B cell (primary cell): Measurements from ENCODE around the gene CANT1. TPM values are rescaled to one million over a fixed set of nuclear protein-coding genes. Genes with fewer than 3 reads are reported as not detected.

ENCODE experiments used
- ATAC-seq: fragments of 200-7000 bp; cut with Tn5 transposase; one replicate; pipeline ENCODE4 v1.10.0; 2021; ENCODE audit warnings: low read depth, mild to moderate bottlenecking, moderate number of reproducible peaks, moderate library complexity
- CTCF ChIA-PET: fragments of 350-600 bp; sonication (Branson Sonifier 250); formaldehyde crosslinking; loops from one replicate; lab custom pipeline; 2021; ENCODE audit warnings: antibody characterized with exemption, inconsistent platforms; lab: Charles Lee
- POLR2A ChIA-PET: fragments of 350-600 bp; sonication (Branson Sonifier 250); formaldehyde crosslinking; loops from one replicate; lab custom pipeline; 2021; ENCODE audit warnings: antibody characterized with exemption; lab: Charles Lee
- DNase-seq: peaks from one replicate; pipeline ENCODE4 v3.0.0; 2013
- H2AFZ ChIP-seq: 2 replicates; pipeline ENCODE4 v1.6.1; 2012; ENCODE audit warnings: mild to moderate bottlenecking, low read depth, low read length; ENCODE audit not compliant: insufficient read depth, poor library complexity, severe bottlenecking
- H3K27ac ChIP-seq, 2 donors: 1 replicate in 1 of 2; 2 replicates in 1 of 2; pipeline ENCODE4 v1.5.1; 2012 to 2013; ENCODE audit warnings: low read length in 2 of 2, mild to moderate bottlenecking in 2 of 2, moderate library complexity in 1 of 2
- H3K27me3 ChIP-seq, 4 experiments: fragments of 200-600 bp in 1 of 4; sonication (generic) in 1 of 4; replicated peaks in 1 of 4; 1 replicate in 2 of 4; 2 replicates in 2 of 4; pipeline versions ENCODE4 v1.6.1 to v1.7.0; 2013 to 2016; ENCODE audit warnings: low read length in 3 of 4, mild to moderate bottlenecking in 2 of 4, mixed read lengths in 1 of 4, moderate library complexity in 1 of 4; ENCODE audit not compliant: insufficient read depth in 4 of 4, control insufficient read depth in 3 of 4; ENCODE audit errors: control extremely low read depth in 1 of 4
- H3K36me3 ChIP-seq, 2 experiments: replicated peaks in 1 of 2; 1 replicate in 1 of 2; 2 replicates in 1 of 2; pipeline versions ENCODE4 v1.6.1 to v1.7.1; 2013; ENCODE audit warnings: low read length in 1 of 2; ENCODE audit not compliant: insufficient read depth in 2 of 2, control insufficient read depth in 1 of 2; ENCODE audit errors: control extremely low read depth in 1 of 2, extremely low read depth in 1 of 2
- H3K4me1 ChIP-seq, 2 donors: fragments of 200-600 bp in 1 of 2; sonication (generic) in 1 of 2; 1 replicate in 1 of 2; 2 replicates in 1 of 2; pipeline versions ENCODE4 v1.5.1 to v1.6.1; 2013 to 2017; ENCODE audit warnings: low read length in 2 of 2; ENCODE audit not compliant: control insufficient read depth in 2 of 2, insufficient read depth in 2 of 2
- H3K4me2 ChIP-seq: replicated peaks from 2 replicates; pipeline ENCODE3; 2012; ENCODE audit warnings: mild to moderate bottlenecking, low read depth, low read length; ENCODE audit not compliant: poor library complexity, severe bottlenecking
- H3K4me3 ChIP-seq, 5 experiments: fragments of 200-600 bp in 1 of 5; sonication (generic) in 1 of 5; 1 replicate in 3 of 5; 2 replicates in 2 of 5; pipeline versions ENCODE4 v1.5.1 to v1.7.0; 2011 to 2016; ENCODE audit warnings: low read length in 4 of 5, mild to moderate bottlenecking in 4 of 5, low read depth in 2 of 5, control low read depth in 1 of 5, moderate library complexity in 1 of 5; ENCODE audit not compliant: insufficient read depth in 1 of 5; ENCODE audit errors: control extremely low read depth in 1 of 5, extremely low read depth in 1 of 5
- H3K79me2 ChIP-seq: fragments of 200-600 bp; sonication (generic); one replicate; pipeline ENCODE4 v1.6.0; 2016; ENCODE audit warnings: low read length; ENCODE audit not compliant: control insufficient read depth, insufficient read depth
- H3K9ac ChIP-seq: fragments of 200-600 bp; sonication (generic); 2 replicates; pipeline ENCODE4 v1.6.1; 2017; ENCODE audit warnings: mild to moderate bottlenecking, low read length, moderate library complexity
- H3K9me3 ChIP-seq, 3 donors: one replicate each; pipeline versions ENCODE4 v1.6.1 to v1.7.1; 2013; ENCODE audit warnings: low read length in 2 of 3; ENCODE audit not compliant: control insufficient read depth in 2 of 3, insufficient read depth in 1 of 3; ENCODE audit errors: control extremely low read depth in 1 of 3
- H4K20me1 ChIP-seq: 2 replicates; pipeline ENCODE4 v1.6.0; 2012; ENCODE audit warnings: mild to moderate bottlenecking, low read length; ENCODE audit not compliant: insufficient read depth, control insufficient read depth, poor library complexity, severe bottlenecking
- H3K27ac Mint-ChIP-seq: one replicate; pipeline ENCODE4 v1.8.0; 2021; ENCODE audit warnings: mixed read lengths
- H3K27me3 Mint-ChIP-seq: one replicate; pipeline ENCODE4 v1.8.0; 2021; ENCODE audit warnings: mixed read lengths
- H3K4me1 Mint-ChIP-seq: one replicate; pipeline ENCODE4 v1.8.0; 2021; ENCODE audit warnings: mixed read lengths
- H3K4me3 Mint-ChIP-seq: one replicate; pipeline ENCODE4 v1.8.0; 2021; ENCODE audit warnings: mixed read lengths
- H3K9me3 Mint-ChIP-seq: one replicate; pipeline ENCODE4 v1.8.0; 2022; ENCODE audit warnings: mixed read lengths; ENCODE audit not compliant: insufficient read depth
- EZH2 ChIP-seq: IDR thresholded peaks from 2 replicates; pipeline ENCODE4 v1.6.1; 2012; ENCODE audit warnings: borderline replicate concordance, low read depth, mild to moderate bottlenecking, moderate library complexity, low read length; ENCODE audit not compliant: insufficient read depth, poor library complexity, severe bottlenecking
- WGBS: methylation state at CpG from one replicate; pipeline ENCODE4 v1.1.5; 2013; ENCODE audit warnings: missing lambda C conversion rate; ENCODE audit not compliant: insufficient coverage; 5-methylcytosine and 5-hydroxymethylcytosine counted together
- intact Hi-C: fragments of 100-400 bp; cut with micrococcal nuclease; formaldehyde crosslinking; loops from one replicate; pipeline ENCODE4 v1.10.0; 2022
- polyA plus RNA-seq: library from polyadenylated mRNA; depleted of rRNA; stranded (reverse); fragments of >200 nt; gene quantifications from 2 replicates; pipeline ENCODE4 v1.2.3, GENCODE V29; 2012
- total RNA-seq, 2 donors: library from RNA; stranded (reverse); fragments of 120-200 nt in 1 of 2; gene quantifications; 1 replicate in 1 of 2; 2 replicates in 1 of 2; pipeline versions ENCODE4 v1.2.3 to v1.2.4, GENCODE V29; 2013 to 2022
- TF ChIP-seq, protein P1 (sequence below): fragments of 200-600 bp; IDR thresholded peaks from one replicate; pipeline ENCODE4 v1.8.0; 2022; ENCODE audit warnings: antibody characterized with exemption, mild to moderate bottlenecking

Gene CANT1
- total and polyA plus RNA-seq, 2 donors (not counting 1 experiment from before 2014, with no cell fraction given), result 17.3 to 44.2 TPM

DNA sequence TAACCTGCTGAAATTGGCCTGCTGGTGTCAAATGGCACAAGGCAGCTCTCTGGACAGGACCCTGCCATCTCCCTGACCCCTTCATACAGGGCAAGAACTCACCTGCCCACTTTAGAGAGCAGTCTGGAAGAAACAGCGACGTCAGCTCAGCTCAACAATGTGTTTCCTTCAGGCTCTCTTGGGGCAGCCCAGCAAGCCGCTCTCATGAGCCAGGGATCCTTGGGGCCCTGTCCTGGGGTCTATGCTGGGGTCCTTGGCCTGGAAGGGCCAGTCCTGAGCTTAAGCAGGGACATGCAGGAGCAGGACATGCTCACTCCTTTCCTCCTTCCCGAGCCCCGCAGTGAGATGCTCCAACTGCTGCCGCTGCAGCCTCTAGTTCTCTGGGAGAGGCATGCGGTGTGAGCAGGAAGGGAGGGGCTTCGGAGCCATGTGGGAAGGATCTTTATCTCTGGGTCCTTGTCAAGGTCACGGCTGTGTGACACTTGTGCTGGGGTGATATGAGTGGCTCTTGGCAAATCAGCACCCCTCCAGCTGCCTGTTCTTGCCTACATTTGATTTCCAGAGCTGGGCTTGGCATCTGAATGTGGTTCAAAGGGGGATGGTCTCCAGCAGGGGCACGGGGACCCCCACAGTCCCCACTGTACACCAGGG is 17.8 kb upstream of the CANT1 start:
- H3K4me3 Mint-ChIP-seq, result peak overlapping the region; percentile 34
- no peak overlapping the region for H3K27ac Mint-ChIP-seq
- peaks cover 67% of the 10 kb centered on the region for H3K27me3 Mint-ChIP-seq

More for the DNA sequence above, 17.8 kb upstream of the CANT1 start:
- Histone ChIP-seq H3K36me3 (no peaks in the 10 kb centered on the region), H3K27me3 (peaks cover 0 to 57% (median 16%) of the 10 kb centered on the region in 4 experiments), H4K20me1 (no peaks in the 10 kb centered on the region), H3K4me1 (peaks cover 12 to 14% of the 10 kb centered on the region in 2 donors), H3K9ac (no peak overlapping the region), H3K4me2 (no peak overlapping the region), H3K9me3 (peaks cover 0 to 4% (median 0%) of the 10 kb centered on the region in 3 donors), H2AFZ (no peak overlapping the region), H3K27ac (no peak overlapping the region), H3K79me2 (no peaks in the 10 kb centered on the region), H3K4me3 (no peak overlapping the region)
- Mint-ChIP-seq H3K4me1 (peaks cover 9% of the 10 kb centered on the region), H3K9me3 (no peaks in the 10 kb centered on the region)
- TF ChIP-seq, protein P1, sequence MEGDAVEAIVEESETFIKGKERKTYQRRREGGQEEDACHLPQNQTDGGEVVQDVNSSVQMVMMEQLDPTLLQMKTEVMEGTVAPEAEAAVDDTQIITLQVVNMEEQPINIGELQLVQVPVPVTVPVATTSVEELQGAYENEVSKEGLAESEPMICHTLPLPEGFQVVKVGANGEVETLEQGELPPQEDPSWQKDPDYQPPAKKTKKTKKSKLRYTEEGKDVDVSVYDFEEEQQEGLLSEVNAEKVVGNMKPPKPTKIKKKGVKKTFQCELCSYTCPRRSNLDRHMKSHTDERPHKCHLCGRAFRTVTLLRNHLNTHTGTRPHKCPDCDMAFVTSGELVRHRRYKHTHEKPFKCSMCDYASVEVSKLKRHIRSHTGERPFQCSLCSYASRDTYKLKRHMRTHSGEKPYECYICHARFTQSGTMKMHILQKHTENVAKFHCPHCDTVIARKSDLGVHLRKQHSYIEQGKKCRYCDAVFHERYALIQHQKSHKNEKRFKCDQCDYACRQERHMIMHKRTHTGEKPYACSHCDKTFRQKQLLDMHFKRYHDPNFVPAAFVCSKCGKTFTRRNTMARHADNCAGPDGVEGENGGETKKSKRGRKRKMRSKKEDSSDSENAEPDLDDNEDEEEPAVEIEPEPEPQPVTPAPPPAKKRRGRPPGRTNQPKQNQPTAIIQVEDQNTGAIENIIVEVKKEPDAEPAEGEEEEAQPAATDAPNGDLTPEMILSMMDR, result no peak
- no peak for TF ChIP-seq EZH2
- no peak for ATAC-seq
- ChIA-PET POLR2A (no interaction called here), CTCF (interaction anchor here (2.1 to 2.5 kb wide), 2 partner anchors 15 to 18 kb away, joined by 7 to 8 read pairs; no protein-coding TSS in a partner anchor)
- intact Hi-C loops, result no loop called here
- 75% methylated on average over 7 of the region's 10 CpGs for WGBS
- DNase-seq, result no peak
